Brain pericyte (primary cell): ENCODE results near the gene PPP1R9A.
A peak's percentile ranks its signal among the peaks of the same experiment; 100 is the strongest.

Experiments
- DNase-seq: peaks from one replicate; pipeline ENCODE4 v3.0.0-alpha.2; 2012; ENCODE audit warnings: low read depth, low spot score

PPP1R9A gene

GRCh38 chr7:95097851-95098250 lies 190.5 kb downstream of the PPP1R9A start:
- no peak for DNase-seq

GRCh38 chr7:95099106-95099505 lies 191.7 kb downstream of the PPP1R9A start:
- no peak for DNase-seq

GRCh38 chr7:95101422-95101821 lies 194.0 kb downstream of the PPP1R9A start:
- DNase-seq, result no peak

DNA sequence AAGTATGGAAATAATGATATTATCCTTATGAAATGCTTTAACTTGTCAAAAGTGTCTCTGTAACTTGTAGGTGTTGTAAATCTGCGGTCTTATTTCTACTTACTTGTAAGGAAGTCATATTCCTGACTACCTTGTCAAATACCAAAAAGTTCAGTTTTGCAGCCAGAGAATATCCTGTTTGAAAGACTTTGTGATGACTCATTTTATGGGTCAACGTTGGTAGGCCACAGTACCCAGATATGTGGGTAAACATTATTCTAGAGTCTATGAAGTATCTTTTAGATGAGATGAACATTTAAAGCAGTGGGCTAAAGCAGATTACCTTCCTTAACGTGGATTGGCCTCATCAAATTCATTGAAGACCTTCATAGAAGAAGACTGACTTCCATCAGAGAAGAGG lies 195.3 kb downstream of the PPP1R9A start:
- DNase-seq, result no peak

GRCh38 chr7:95104739-95105138 lies 197.3 kb downstream of the PPP1R9A start:
- DNase-seq, result no peak

DNA sequence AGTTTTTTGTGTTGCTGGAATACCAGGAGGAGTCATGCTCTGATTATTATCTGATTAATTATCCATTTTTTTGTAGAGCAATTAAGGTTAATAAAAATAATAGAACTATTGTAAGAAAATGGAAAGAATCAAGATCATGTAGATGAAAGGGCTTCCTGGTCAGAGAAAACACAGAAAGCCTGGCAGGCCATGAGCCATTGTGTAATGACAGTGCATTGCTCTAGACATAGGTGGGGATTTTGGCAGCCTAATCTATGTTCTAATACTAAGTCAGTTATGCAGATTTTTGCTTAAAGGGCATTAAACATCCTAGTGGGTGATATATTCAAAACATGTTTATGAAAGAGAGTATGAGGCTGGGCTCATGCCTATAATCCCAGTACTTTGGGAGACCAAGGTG lies 198.2 kb downstream of the PPP1R9A start:
- DNase-seq, result no peak

- no peak for DNase-seq
These were observed 199.0 kb downstream of the PPP1R9A start for GRCh38 chr7:95106401-95106800.

DNA sequence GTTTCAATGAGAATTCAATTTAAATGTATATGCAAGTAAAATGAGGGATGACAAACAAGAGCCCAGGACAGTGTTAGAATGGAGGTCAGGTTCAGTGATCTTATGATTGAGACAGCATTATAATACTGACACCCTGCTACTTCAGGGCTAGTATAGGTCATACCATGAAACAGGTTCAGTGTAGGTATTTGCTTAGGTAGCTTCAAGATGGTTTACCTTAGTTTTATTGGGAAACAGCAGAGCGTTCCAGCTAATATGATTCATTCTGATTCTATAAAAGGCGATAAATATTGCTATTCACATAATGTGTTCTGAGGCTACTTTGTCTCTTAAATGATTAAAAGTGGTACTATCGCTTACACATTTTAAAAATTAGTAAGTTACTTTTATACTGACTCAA lies 203.3 kb downstream of the PPP1R9A start:
- DNase-seq, result no peak

- no peak for DNase-seq
These were observed 206.2 kb downstream of the PPP1R9A start for GRCh38 chr7:95113590-95113989.

- DNase-seq, result peak; percentile 57
These were observed 218.8 kb downstream of the PPP1R9A start for GRCh38 chr7:95126053-95126709.

DNA sequence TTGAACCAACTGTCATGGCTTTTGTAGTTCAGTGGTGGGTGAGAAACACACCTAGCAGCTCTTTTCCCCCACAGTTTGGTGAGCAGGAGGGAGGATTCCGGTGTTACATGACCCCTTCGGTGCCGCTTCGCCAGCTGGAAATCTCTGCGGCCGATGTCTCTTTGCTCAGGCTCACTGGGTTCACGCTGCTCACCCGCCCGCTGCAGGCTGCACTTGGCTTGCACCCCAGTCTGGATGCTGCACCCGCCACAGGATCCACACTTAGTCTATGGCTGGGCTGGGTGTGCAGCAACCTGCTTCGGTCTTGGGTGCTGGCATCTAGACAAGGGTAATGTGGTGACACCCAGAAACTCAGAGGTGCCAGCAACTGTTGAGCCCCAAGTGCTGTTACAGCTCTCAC lies 225.1 kb downstream of the PPP1R9A start:
- no peak for DNase-seq

DNA sequence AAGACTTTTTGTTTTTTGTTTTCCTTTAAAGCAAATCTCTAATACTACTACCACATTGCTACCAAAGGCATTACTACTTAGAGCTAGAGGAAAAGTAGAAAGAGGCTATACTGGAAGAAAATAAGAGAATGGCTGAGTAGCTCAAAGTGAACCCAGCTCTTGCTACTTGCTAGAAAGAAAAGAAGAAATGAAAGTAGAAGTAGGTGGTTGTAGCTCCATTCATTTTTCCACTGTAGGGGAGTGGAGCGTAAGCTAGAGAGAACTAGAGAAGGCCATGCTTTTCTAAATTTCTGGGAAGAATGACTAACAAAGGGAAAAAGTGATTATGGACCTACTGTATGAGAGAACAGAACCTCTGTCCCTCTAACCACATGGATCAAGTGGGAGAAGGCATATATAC lies 232.5 kb downstream of the PPP1R9A start:
- DNase-seq, result no peak

GRCh38 chr7:95141755-95142154 lies 234.4 kb downstream of the PPP1R9A start:
- DNase-seq, result no peak

DNA sequence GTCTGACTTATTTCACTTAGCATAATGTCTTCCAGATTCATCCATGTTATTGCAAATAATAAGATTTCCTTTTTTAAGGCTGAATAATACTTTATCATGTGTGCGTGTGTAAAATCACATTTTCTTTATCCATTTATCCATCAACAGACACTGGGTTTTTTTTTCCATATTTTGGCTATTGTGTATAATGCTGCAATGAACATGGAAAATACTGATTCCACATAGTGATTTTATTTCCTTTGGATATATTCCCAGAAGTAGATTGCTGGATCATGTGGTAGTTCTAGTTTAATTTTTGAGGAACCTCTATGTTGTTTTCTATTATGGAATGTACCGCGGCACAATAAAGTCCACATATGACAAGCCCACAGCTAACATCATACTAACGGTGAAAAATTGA lies 236.9 kb downstream of the PPP1R9A start:
- no peak for DNase-seq

GRCh38 chr7:95155965-95156364 lies 248.6 kb downstream of the PPP1R9A start:
- no peak for DNase-seq

- DNase-seq, result no peak
These were observed 250.0 kb downstream of the PPP1R9A start for GRCh38 chr7:95157381-95157780.

DNA sequence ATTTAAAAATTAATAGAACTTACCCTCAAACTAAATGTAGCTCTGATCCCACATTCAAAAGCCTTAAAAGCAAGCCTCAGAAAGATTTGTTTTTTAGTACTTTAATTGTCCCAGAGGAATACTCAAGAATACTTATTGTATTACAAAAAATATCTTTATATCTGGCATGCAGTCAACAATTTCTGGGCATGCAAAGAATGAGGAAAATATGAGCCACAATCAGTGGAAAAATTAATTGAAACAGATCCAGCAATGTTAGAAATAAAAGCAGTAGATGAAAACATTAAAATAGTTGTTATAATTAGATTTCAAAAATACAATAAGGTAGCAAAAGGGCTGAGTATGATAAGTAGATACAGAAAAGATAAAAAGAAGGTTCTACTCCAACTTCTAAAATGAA lies 262.3 kb downstream of the PPP1R9A start:
- DNase-seq, result no peak

- no peak for DNase-seq
These were observed 265.0 kb downstream of the PPP1R9A start for GRCh38 chr7:95172420-95172819.

GRCh38 chr7:95190515-95190914 lies 283.1 kb downstream of the PPP1R9A start:
- no peak for DNase-seq

GRCh38 chr7:95191795-95192194 lies 284.4 kb downstream of the PPP1R9A start:
- DNase-seq, result no peak

DNA sequence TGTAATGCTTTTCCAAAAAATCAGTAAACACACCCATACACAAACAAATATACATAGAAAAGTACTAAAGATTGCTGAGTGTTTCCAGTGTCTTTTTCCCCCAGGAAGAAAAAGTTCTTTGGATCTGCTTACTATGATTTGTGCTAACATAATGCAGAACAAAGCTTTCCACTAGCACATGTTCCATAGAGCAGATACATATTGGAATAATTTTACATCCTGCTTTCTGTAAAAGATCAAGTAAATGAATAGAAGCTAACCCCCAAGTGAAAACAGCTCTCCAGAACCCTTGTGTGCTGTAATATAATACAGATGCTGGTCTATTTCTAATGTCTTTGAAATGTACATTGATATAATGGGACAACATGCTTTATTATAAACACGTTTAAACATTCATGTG lies 291.5 kb downstream of the PPP1R9A start:
- DNase-seq, result no peak

- DNase-seq, result no peak
These were observed 292.6 kb downstream of the PPP1R9A start for GRCh38 chr7:95199779-95200558.

DNA sequence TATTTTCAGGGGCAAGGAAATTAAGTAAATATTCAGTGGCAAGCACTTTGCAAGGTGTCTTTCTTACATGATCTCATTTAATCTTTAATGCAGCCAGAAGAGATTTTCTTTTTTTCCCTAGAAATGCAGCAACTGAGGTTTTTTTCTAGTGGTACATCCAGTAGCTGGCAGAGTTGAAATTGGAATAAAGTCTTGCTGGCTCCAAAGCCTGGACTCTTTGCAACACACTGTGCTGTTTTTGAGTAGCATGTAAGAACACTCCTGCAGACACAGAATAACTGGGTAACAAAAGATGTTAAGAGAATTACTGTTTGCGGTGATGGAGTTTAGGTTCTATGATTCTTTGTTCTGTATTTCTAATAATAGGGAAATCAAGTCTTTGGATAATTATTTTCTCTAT lies 293.3 kb downstream of the PPP1R9A start:
- no peak for DNase-seq
